ENCODE data around the gene MATN1. TPM values are rescaled to one million over a fixed set of nuclear protein-coding genes. Genes with fewer than 3 reads are reported as not detected.
"Not testable (repeated sequence)": the region's sequence is repeated elsewhere in the genome, so short reads cannot be mapped to it uniquely, and the experiment has no call there.

The MATN1 gene
- total and polyA plus RNA-seq, 2 of the 4 experiments (the other 2 are of a cell fraction), result 0.27 TPM; not detected in 1

GRCh38 chr1:30688920-30689794, 34.2 kb downstream of the MATN1 start:
- H3K18ac ChIP-seq (ENCODE audit: low read depth, low read length), result no peak overlapping the region
- no peak overlapping the region for H4K8ac ChIP-seq (ENCODE audit: low read depth in 2 of 2, low read length in 2 of 2)
- intact Hi-C loops (cut with micrococcal nuclease) (no loop called here), dilution Hi-C loops (cut with HindIII; ENCODE audit: low sequenced_read_pairs, unreplicated experiment) (no loop called here), in situ Hi-C loops (cut with MboI; ENCODE audit: low sequenced_read_pairs) (no loop called here)
- peaks cover 53% of the 10 kb centered on the region for H3K27me3 ChIP-seq (ENCODE audit: control insufficient read depth, insufficient read depth, low read length)
- no peak for TF ChIP-seq NFE2L2 (IDR thresholded peaks at IDR 0.05; ENCODE audit: low read depth, low read length)
- TF ChIP-seq SMC3 (IDR thresholded peaks at IDR 0.05; ENCODE audit: low read depth, low read length), result no peak
- TF ChIP-seq POLR2A (IDR thresholded peaks at IDR 0.05; ENCODE audit: low read depth, low read length), result no peak
- TF ChIP-seq FOS (IDR thresholded peaks at IDR 0.05; ENCODE audit: low read depth, low read length), result no peak
- no peak for TF ChIP-seq RCOR1 (IDR thresholded peaks at IDR 0.05; ENCODE audit: insufficient replicate concordance, low read length)
- H4K91ac ChIP-seq (ENCODE audit: insufficient read depth, low read depth, low read length), result no peak overlapping the region
- no peak overlapping the region for H3K23ac ChIP-seq (ENCODE audit: low read depth, low read length)
- WGBS, 2 experiments (ENCODE audit: extremely low coverage in 2 of 2, insufficient read length in 1 of 2), result 53% methylated on average over 7 of the region's 11 CpGs; no CpG with 5 or more reads in 1 of the 2 experiments
- H4K5ac ChIP-seq (ENCODE audit: low read depth, low read length), result no peak overlapping the region
- peaks cover 3% of the 10 kb centered on the region; the same call in 1 of the 2 replicates for H3K9me3 ChIP-seq (ENCODE audit: control insufficient read depth, insufficient read depth, low read length)
- no peak overlapping the region for H3K56ac ChIP-seq (ENCODE audit: extremely low read depth, insufficient read depth, low read length)
- no peak overlapping the region for H2BK5ac ChIP-seq (ENCODE audit: low read depth, low read length, poor library complexity, severe bottlenecking)
- ATAC-seq (ENCODE audit: low read depth), result no peak
- H4K20me1 ChIP-seq (ENCODE audit: insufficient read depth, low read length), result no peaks in the 10 kb centered on the region
- no peak overlapping the region for H2AK9ac ChIP-seq (replicated peaks; ENCODE audit: low read depth, low read length, poor library complexity)
- no peaks in the 10 kb centered on the region for H3K4me1 ChIP-seq (ENCODE audit: control insufficient read depth, insufficient read depth, low read length)
- CTCF ChIA-PET, result no interaction called here
- BruUV-seq (replicated peaks), result no TSS peak
- no peak overlapping the region for H3K9ac ChIP-seq (ENCODE audit: low read depth, low read length)
- no peak overlapping the region for H2AFZ ChIP-seq (replicated peaks; ENCODE audit: low read length, poor library complexity)
- no peak overlapping the region for H3K27ac ChIP-seq (ENCODE audit: insufficient read depth, low read length)
- H2BK20ac ChIP-seq (ENCODE audit: low read depth, low read length), result no peak overlapping the region
- POLR2A ChIA-PET (ENCODE audit: unreplicated experiment), result no interaction called here
- no peak overlapping the region for H2AK5ac ChIP-seq (ENCODE audit: low read depth, low read length)
- H3K4ac ChIP-seq (ENCODE audit: low read depth, low read length), result no peak overlapping the region
- H3K79me1 ChIP-seq (ENCODE audit: low read depth in 1 of 2, low read length in 2 of 2), result no peaks in the 10 kb centered on the region
- no peak overlapping the region for H3K4me2 ChIP-seq (ENCODE audit: low read depth, low read length)
- no peak for DNase-seq
- H2BK120ac ChIP-seq (ENCODE audit: low read depth, low read length), result no peak overlapping the region
- no peak overlapping the region for H3K14ac ChIP-seq (replicated peaks; ENCODE audit: low read depth, low read length)
- H3K36me3 ChIP-seq (ENCODE audit: control insufficient read depth, insufficient read depth, low read length), result no peaks in the 10 kb centered on the region
- no peak overlapping the region for H3K4me3 ChIP-seq (ENCODE audit: insufficient read depth, low read depth, low read length)
- no peaks in the 10 kb centered on the region for H3K9me1 ChIP-seq (ENCODE audit: insufficient read depth, low read length)
- H2BK15ac ChIP-seq (ENCODE audit: low read depth, low read length), result no peak overlapping the region

- in situ Hi-C loops (cut with MboI; ENCODE audit: low sequenced_read_pairs); H2BK15ac ChIP-seq (ENCODE audit: low read depth, low read length); H4K5ac ChIP-seq (ENCODE audit: low read depth, low read length); H3K56ac ChIP-seq (ENCODE audit: extremely low read depth, insufficient read depth, low read length); CTCF ChIA-PET; DNase-seq; POLR2A ChIA-PET (ENCODE audit: unreplicated experiment); H3K9ac ChIP-seq (ENCODE audit: low read depth, low read length); dilution Hi-C loops (cut with HindIII; ENCODE audit: low sequenced_read_pairs, unreplicated experiment); H3K79me1 ChIP-seq (ENCODE audit: low read depth in 1 of 2, low read length in 2 of 2); H2AFZ ChIP-seq (replicated peaks; ENCODE audit: low read length, poor library complexity); intact Hi-C loops (cut with micrococcal nuclease); H2AK9ac ChIP-seq (replicated peaks; ENCODE audit: low read depth, low read length, poor library complexity); ATAC-seq (ENCODE audit: low read depth); H3K4me1 ChIP-seq (ENCODE audit: control insufficient read depth, insufficient read depth, low read length); H3K4me2 ChIP-seq (ENCODE audit: low read depth, low read length); H2BK120ac ChIP-seq (ENCODE audit: low read depth, low read length); H4K20me1 ChIP-seq (ENCODE audit: insufficient read depth, low read length); H3K18ac ChIP-seq (ENCODE audit: low read depth, low read length); H3K9me3 ChIP-seq (ENCODE audit: control insufficient read depth, insufficient read depth, low read length); H3K23ac ChIP-seq (ENCODE audit: low read depth, low read length); H4K91ac ChIP-seq (ENCODE audit: insufficient read depth, low read depth, low read length); H3K14ac ChIP-seq (replicated peaks; ENCODE audit: low read depth, low read length); H3K4ac ChIP-seq (ENCODE audit: low read depth, low read length); BruUV-seq (replicated peaks); H4K8ac ChIP-seq (ENCODE audit: low read depth in 2 of 2, low read length in 2 of 2); H3K36me3 ChIP-seq (ENCODE audit: control insufficient read depth, insufficient read depth, low read length); H3K27ac ChIP-seq (ENCODE audit: insufficient read depth, low read length); H3K9me1 ChIP-seq (ENCODE audit: insufficient read depth, low read length); H2BK20ac ChIP-seq (ENCODE audit: low read depth, low read length); H2BK5ac ChIP-seq (ENCODE audit: low read depth, low read length, poor library complexity, severe bottlenecking); H2AK5ac ChIP-seq (ENCODE audit: low read depth, low read length); H3K4me3 ChIP-seq (ENCODE audit: insufficient read depth, low read depth, low read length): not testable (repeated sequence)
- WGBS, 2 experiments (ENCODE audit: extremely low coverage in 2 of 2, insufficient read length in 1 of 2), result 56% methylated on average over 3 of the region's 9 CpGs; no CpG with 5 or more reads in 1 of the 2 experiments
- peaks cover 58% of the 10 kb centered on the region for H3K27me3 ChIP-seq (ENCODE audit: control insufficient read depth, insufficient read depth, low read length)
Observed at GRCh38 chr1:30688516-30688915, 34.9 kb downstream of the MATN1 start.

Measured in IMR-90 (cell line).